Mesodermal cell (in vitro differentiated cells): Measurements from ENCODE around the gene CYP11A1.
A peak's percentile ranks its signal among the peaks of the same experiment; 100 is the strongest.

Experiments
- H3K27ac ChIP-seq: 2 replicates; pipeline ENCODE4 v1.7.0; 2013; ENCODE audit warnings: mild to moderate bottlenecking, low read depth, low read length, moderate library complexity; ENCODE audit not compliant: severe bottlenecking
- H3K36me3 ChIP-seq: 2 replicates; pipeline ENCODE4 v1.7.1; 2013; ENCODE audit warnings: mild to moderate bottlenecking, low read length, moderate library complexity; ENCODE audit not compliant: control insufficient read depth, insufficient read depth
- H3K4me1 ChIP-seq: one replicate; pipeline ENCODE4 v1.7.1; 2013; ENCODE audit warnings: mild to moderate bottlenecking, low read length; ENCODE audit not compliant: insufficient read depth, control insufficient read depth, poor library complexity, severe bottlenecking
- H3K4me3 ChIP-seq: 2 replicates; pipeline ENCODE4 v1.7.0; 2013; ENCODE audit warnings: low read length, control low read depth, mild to moderate bottlenecking; ENCODE audit not compliant: insufficient read depth, poor library complexity, severe bottlenecking; ENCODE audit errors: extremely low read depth
- H3K9me3 ChIP-seq: 2 replicates; pipeline ENCODE4 v1.7.1; 2013; ENCODE audit warnings: mild to moderate bottlenecking, low read length, moderate library complexity; ENCODE audit not compliant: control insufficient read depth
- WGBS, 2 experiments: methylation state at CpG; one replicate each; pipeline ENCODE4 v1.1.5; 2013; ENCODE audit warnings: missing lambda C conversion rate in 2 of 2; ENCODE audit not compliant: insufficient coverage in 2 of 2; 5-methylcytosine and 5-hydroxymethylcytosine counted together

The CYP11A1 gene

DNA sequence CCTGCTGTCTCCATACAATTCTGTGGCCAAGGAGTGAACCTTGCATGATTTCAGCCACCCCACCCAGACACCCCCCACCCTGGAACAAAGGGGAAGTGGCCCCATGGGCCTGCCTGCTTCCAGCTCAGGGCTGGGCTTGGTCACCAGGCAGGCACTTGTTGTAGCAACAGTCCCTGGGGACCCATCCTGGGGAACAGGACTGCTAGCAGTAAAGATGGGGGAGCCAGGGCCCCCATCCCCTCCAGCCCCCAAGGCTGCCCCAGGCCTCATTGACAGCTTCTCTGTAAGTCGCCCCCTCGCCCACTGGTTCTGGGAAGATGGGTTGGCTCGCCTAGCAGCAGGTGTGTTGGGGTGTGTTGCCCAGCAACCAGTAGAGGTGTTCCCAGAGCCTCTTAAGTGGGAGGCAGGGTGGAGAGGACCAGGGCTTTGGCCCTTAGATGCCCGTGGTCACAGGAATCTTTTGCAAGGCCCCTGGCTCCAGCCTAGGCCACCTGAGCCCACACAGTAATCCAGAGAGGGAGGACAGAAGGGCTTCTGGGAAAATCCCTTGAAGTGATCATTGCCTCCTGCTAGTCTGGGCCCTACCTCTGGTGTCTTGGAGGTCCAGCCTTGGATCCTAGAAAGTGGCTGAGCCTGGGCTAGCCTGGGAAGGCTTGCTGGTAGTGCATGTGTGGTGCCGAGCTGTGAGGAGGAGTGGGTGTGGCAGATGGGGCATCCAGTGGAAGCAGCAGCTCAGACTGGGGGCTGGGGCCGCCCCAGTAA is 48.9 kb downstream of the CYP11A1 start:
- H3K9me3 ChIP-seq: no peaks in the 10 kb centered on the region
- H3K4me3 ChIP-seq: no peak overlapping the region
- H3K27ac ChIP-seq: peak overlapping the region; percentile 91
- H3K36me3 ChIP-seq: no peaks in the 10 kb centered on the region
- WGBS, 2 experiments: 89 to 93% methylated on average over 3 of the region's 6 CpGs
- peaks cover 32% of the 10 kb centered on the region for H3K4me1 ChIP-seq

DNA sequence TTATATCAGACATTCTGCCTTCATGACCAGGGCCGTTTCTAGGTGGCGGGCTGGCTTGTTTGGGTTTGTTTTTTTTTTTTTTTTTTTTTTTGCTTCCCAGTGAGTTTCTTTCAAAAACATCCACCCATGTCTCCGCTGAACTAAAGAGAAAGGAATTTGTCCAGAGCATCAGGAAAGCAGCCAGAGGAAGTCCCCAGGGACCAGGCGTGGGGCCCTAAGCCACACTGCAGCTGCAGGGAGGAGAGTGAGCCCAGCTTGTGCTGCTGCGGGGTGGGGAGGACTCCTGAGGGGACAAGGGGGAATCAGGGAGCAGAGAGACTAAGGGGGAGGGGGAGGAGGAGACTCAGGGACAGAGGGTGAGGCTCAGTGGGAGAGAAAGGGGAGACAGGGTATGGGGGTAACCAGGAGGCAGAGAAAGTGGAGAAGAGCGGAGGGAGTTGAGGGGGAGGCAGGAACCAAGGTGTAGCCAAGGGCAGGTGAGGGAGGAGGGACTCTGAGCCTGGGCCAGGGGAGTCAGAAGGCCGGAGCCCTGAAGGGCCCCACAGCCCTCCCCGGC is 49.5 kb downstream of the CYP11A1 start:
- 44 to 61% methylated on average over 4 to 5 of the region's 8 CpGs for WGBS, 2 experiments
- Histone ChIP-seq H3K9me3 (no peaks in the 10 kb centered on the region), H3K27ac (peak overlapping the region; percentile 91), H3K36me3 (no peaks in the 10 kb centered on the region), H3K4me1 (peaks cover 32% of the 10 kb centered on the region), H3K4me3 (no peak overlapping the region)

DNA sequence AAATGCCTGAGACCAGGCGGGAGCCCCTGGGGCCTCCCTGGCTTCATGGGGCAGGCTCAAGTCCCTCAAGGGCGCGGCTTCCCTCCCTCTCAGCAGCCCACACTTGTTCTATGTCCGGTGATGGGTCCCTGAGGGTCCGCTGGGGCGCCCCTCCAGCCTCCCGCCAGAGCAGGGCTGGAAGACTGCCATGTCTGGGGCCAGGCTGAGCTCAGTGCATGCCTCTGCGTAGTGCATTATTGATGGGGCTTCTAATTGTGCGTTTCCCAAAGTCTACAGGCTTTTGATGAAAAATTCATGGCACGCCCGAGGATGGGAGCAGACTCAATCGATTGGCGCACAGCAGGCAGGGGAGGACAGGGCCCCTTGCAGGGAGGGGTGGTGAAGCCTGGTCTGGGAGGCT is 51.3 kb downstream of the CYP11A1 start:
- Histone ChIP-seq H3K36me3 (no peaks in the 10 kb centered on the region), H3K4me1 (peaks cover 37% of the 10 kb centered on the region), H3K27ac (no peak overlapping the region), H3K9me3 (no peaks in the 10 kb centered on the region), H3K4me3 (no peak overlapping the region)
- WGBS, 2 experiments: 96 to 99% methylated on average over 10 to 12 of the region's 13 CpGs

DNA sequence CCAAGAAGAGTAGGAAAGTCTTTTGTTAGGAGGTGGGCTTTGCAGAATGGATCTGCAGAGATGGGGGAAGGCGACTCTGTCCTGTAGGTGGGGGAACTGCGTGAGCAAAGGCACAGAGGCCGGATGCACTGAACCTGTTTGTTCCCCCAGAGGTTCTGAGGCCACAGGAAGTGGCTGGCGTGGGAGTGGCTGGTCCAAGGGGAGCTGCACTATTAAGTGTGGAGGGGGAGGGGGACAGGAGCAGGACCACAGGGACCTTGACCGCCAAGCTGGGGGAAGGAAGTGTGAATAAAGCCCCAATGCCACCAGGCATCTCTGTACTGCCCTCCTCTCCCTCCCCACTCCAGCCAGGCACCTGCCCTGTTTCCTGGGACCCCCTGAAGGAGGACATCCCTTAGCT is 51.8 kb downstream of the CYP11A1 start:
- WGBS, 2 experiments: 66 to 95% methylated on average over 4 to 5 of the region's 5 CpGs
- no peak overlapping the region for H3K27ac ChIP-seq
- no peak overlapping the region for H3K4me3 ChIP-seq
- H3K36me3 ChIP-seq: no peaks in the 10 kb centered on the region
- peaks cover 37% of the 10 kb centered on the region for H3K4me1 ChIP-seq
- no peaks in the 10 kb centered on the region for H3K9me3 ChIP-seq

DNA sequence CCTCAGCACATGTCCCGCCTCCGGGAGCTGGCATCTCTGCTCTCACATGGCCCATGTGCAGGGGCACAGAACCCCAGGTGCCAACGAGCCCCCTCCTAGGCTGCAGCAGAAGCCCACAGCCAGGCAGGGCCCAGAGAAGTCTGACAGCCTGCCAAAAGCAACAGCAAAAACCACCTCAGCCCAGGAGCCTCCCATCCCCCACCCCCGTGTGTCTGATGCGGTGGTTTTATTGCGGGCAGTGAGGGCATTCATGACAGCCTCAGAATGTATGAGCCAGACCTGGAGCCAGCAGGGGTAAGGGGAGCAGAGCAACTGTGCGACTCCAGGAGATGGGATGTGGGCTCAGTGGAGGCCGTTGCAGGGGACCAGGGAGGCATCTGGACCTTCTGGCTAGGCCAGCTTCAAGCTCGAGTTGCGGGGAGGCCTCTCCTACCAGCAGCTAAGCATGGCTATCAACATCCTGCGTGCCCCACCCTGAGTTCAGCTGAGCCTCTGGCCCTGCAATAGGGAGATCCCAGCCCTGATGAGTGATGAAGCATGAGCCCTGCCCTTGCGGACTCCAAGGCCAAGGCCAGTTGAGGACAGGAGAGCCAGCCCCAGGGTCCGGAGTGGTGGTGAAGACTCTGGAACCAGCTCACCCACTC is 52.5 kb downstream of the CYP11A1 start:
- 83 to 87% methylated on average over 8 to 9 of the region's 13 CpGs for WGBS, 2 experiments
- Histone ChIP-seq H3K36me3 (no peaks in the 10 kb centered on the region), H3K4me1 (peaks cover 34% of the 10 kb centered on the region), H3K9me3 (no peaks in the 10 kb centered on the region), H3K27ac (no peak overlapping the region), H3K4me3 (no peak overlapping the region)

DNA sequence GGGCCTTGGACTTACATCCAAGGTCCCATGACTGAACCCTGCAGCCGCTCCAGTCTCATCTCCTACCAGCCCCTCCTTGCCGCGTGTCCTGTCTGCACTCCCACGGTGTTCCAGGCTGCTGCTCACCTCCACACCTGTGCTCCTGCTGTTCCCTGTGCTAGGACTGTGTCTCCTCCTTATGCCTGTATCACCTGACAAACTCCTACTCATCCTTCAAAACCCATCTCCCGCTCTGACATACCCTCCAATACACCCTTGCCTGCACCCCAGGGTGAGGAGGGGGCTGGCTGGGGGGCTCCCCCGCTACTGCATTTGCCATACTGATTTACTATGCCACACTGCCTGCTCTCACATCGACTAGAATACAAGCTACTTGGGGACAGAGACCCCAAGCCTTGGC is 53.6 kb downstream of the CYP11A1 start:
- Histone ChIP-seq H3K9me3 (no peaks in the 10 kb centered on the region), H3K36me3 (no peaks in the 10 kb centered on the region), H3K4me3 (no peak overlapping the region), H3K27ac (no peak overlapping the region), H3K4me1 (peaks cover 29% of the 10 kb centered on the region)
- WGBS, 2 experiments: 90 to 100% methylated on average over 5 to 7 of the region's 7 CpGs

DNA sequence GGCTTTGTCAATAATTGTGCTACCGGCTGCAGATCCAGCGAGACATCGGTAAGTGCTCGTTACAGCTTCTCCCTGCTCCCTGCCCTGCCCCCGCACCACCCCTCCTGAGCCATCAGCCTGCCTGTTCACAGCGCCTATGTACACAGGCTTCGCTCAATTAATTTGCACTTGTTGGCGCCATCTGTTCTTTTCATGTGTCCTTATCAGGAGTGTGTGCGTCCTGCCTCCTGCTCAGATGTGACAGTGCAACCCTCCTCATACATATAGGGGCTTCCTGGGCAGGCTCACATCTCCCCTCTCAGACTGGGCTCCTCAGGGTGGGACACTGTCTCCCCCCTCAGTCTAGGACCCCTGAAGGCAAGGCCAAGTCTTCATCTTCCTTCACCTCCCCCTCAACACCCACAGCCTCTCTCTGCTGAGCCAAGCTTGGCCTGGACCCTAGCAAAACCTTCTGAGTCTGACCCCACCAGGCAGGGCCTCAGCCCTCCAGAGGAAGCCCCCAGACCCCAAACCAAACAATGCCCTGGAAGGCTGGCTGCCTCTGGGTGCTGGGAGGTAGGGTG is 54.9 kb downstream of the CYP11A1 start:
- Histone ChIP-seq H3K4me1 (peaks cover 29% of the 10 kb centered on the region), H3K36me3 (no peaks in the 10 kb centered on the region), H3K4me3 (no peak overlapping the region), H3K27ac (no peak overlapping the region), H3K9me3 (no peaks in the 10 kb centered on the region)
- 88 to 90% methylated on average over 9 of the region's 9 CpGs for WGBS, 2 experiments

DNA sequence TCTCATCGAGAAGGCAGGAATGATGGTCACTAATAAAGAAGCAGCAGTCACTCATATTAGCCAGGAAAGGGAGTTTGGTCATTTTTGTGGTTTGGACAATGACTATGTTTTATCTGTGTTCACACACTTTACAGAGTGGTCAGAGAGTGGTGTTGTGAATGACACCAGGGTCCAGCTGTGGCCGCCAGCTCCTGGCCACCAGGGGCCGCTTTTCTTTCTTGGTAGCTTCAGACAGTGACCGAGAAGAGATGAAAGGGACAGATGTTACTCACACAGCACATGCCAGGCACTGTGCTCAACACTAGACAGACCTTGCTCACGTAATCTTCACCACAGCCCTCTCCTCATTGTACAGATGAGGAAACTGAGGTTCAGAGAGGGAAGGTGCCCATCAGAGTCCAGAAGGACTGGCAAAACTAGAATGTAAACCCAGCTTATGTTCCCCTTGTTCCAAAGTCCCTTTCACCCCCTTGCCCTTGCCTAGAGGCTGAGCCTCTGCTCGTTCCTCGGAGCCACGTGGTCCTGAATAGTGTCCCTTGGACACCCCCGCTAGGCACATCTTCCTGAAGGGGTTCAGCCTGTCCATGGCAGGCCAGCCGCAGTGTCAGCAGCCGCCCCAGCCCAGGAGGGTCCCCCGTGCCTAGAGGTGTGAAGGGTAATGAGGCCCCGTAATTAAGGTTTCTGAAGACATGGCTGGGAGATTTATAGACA is 55.6 kb downstream of the CYP11A1 start:
- Histone ChIP-seq H3K4me1 (peaks cover 25% of the 10 kb centered on the region), H3K9me3 (no peaks in the 10 kb centered on the region), H3K36me3 (no peaks in the 10 kb centered on the region), H3K4me3 (no peak overlapping the region), H3K27ac (no peak overlapping the region)
- WGBS, 2 experiments: 67 to 71% methylated on average over 7 to 8 of the region's 13 CpGs

DNA sequence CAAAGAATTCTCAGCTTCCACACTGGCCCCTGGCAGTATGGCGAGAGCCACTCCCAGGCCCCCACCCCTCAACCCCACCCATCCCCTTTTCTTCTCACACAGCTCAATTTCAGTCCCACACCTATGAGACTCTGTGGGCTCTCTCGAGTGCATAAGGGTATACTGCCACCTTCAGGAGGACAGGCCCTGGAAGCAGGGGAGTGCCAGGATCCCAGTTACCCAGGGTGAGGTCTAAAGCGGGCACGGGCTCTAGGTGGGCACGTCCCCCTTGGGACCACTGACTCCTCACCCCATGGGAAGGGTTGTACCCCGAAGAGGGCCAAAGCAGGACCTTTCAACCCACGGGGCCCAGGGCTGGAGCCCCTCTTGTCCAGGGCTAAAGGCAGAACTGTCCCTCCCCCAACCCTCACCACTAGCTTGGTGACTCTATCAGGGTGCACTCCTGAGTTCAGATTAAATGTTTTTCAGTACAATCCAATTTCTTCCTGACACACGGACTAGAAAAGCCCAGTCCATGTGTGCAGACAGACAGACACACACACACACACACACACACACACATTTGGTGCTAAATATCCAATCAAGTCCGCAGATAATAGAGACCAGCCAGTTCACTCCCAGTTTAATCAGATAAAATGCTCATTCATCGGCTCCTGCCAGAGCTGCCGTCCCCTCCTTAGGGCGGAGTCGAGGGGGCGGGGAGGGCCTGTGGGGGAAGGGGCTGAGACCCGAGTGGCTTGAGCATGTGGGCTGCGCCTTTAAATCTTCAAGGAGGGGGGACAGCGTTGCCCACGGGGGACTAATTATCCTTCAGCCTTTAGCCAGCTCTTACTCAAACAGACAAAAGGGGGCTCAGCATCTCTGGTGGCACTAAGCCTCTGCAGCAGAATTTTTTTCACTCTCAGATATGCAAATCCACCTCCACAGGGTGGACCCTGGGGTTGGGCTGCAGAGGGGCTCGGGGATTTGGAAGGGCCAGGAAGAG is 59.3 kb downstream of the CYP11A1 start:
- H3K9me3 ChIP-seq: no peaks in the 10 kb centered on the region
- peaks cover 42% of the 10 kb centered on the region for H3K4me1 ChIP-seq
- H3K4me3 ChIP-seq: no peak overlapping the region
- H3K27ac ChIP-seq: no peak overlapping the region
- H3K36me3 ChIP-seq: no peaks in the 10 kb centered on the region
- 19 to 20% methylated on average over 12 to 13 of the region's 19 CpGs for WGBS, 2 experiments
